ENCODE measurements around the gene RIN1.

DNA sequence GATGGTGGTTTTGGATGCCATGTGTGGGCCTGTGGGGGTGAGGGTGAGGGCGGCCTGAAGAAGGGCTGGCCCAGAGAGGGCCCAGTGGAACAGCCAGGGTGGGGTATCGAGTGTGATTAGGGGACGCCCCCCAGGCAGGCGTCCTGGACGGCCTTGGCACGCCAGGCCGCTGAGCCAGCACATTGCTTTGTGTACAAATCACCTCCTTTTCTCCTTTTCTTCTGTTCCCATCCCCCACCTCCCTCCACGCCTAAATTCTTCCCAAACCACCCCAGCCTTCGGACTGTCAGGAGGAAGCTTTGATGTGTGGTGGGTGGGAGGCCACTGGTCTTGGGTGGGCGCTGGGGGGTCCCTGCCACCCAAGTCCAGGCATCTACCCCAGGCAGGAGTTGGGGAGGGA, 11.6 kb downstream of the RIN1 start:
- TF ChIP-seq POLR2A (IDR thresholded peaks at IDR 0.05) (no peak), EP300 (IDR thresholded peaks at IDR 0.05; ENCODE audit: low read depth) (no peak), POLR2AphosphoS5 (IDR thresholded peaks at IDR 0.05) (no peak)
- TF ChIP-seq, protein P1, sequence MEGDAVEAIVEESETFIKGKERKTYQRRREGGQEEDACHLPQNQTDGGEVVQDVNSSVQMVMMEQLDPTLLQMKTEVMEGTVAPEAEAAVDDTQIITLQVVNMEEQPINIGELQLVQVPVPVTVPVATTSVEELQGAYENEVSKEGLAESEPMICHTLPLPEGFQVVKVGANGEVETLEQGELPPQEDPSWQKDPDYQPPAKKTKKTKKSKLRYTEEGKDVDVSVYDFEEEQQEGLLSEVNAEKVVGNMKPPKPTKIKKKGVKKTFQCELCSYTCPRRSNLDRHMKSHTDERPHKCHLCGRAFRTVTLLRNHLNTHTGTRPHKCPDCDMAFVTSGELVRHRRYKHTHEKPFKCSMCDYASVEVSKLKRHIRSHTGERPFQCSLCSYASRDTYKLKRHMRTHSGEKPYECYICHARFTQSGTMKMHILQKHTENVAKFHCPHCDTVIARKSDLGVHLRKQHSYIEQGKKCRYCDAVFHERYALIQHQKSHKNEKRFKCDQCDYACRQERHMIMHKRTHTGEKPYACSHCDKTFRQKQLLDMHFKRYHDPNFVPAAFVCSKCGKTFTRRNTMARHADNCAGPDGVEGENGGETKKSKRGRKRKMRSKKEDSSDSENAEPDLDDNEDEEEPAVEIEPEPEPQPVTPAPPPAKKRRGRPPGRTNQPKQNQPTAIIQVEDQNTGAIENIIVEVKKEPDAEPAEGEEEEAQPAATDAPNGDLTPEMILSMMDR (IDR thresholded peaks at IDR 0.05), result no peak

Measured in transverse colon (tissue), 4 donors.